ENCODE results near the gene EFCAB3.

DNA sequence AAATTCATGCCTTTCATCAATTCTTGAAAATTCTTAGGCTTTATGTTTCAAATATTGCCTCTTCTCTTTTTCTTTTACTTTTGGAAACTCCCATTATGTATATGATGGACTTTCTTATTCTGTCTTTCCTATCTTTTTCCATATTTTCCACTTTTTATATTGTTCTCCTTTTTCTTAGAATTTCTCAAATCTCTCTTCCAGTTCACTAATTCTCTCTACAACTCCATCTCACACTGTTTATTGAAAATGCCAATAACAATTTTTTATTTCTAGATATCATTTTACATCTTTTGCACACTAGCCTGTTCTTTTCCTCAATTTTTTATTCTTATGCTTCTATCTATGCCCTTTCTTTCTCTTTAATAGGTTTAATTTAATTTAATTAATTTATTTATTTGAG is 43.8 kb upstream of the EFCAB3 start:
- TF ChIP-seq, protein P1, sequence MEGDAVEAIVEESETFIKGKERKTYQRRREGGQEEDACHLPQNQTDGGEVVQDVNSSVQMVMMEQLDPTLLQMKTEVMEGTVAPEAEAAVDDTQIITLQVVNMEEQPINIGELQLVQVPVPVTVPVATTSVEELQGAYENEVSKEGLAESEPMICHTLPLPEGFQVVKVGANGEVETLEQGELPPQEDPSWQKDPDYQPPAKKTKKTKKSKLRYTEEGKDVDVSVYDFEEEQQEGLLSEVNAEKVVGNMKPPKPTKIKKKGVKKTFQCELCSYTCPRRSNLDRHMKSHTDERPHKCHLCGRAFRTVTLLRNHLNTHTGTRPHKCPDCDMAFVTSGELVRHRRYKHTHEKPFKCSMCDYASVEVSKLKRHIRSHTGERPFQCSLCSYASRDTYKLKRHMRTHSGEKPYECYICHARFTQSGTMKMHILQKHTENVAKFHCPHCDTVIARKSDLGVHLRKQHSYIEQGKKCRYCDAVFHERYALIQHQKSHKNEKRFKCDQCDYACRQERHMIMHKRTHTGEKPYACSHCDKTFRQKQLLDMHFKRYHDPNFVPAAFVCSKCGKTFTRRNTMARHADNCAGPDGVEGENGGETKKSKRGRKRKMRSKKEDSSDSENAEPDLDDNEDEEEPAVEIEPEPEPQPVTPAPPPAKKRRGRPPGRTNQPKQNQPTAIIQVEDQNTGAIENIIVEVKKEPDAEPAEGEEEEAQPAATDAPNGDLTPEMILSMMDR (IDR thresholded peaks at IDR 0.05): no peak
- TF ChIP-seq POLR2A (IDR thresholded peaks at IDR 0.05): no peak

Data from upper lobe of left lung (tissue), 4 donors.